ENCODE results near the gene FCHO1.

Gene FCHO1

GRCh38 chr19:17734146-17734545 is 17.1 kb upstream of the FCHO1 start:
- no peak for DNase-seq

- no peak for DNase-seq
Observed at GRCh38 chr19:17735410-17735809, 15.9 kb upstream of the FCHO1 start.

- DNase-seq: no peak
Observed at GRCh38 chr19:17737690-17738153, 13.6 kb upstream of the FCHO1 start.

GRCh38 chr19:17739121-17739875 is 12.0 kb upstream of the FCHO1 start:
- DNase-seq: no peak

GRCh38 chr19:17741456-17741855 is 9.8 kb upstream of the FCHO1 start:
- no peak for DNase-seq

GRCh38 chr19:17743874-17744580 is 7.2 kb upstream of the FCHO1 start:
- DNase-seq: peak; percentile 51

GRCh38 chr19:17747205-17748098 is 3.8 kb upstream of the FCHO1 start:
- DNase-seq: peak; percentile 97

GRCh38 chr19:17748884-17749638 is 2.2 kb upstream of the FCHO1 start:
- DNase-seq: no peak

- DNase-seq: peak; percentile 72
Observed at GRCh38 chr19:17749912-17750317, 1.4 kb upstream of the FCHO1 start.

- peak; percentile 50 for DNase-seq
Observed at GRCh38 chr19:17751912-17752273, 616 bp downstream of the FCHO1 start.

GRCh38 chr19:17752865-17753639 is 1.8 kb downstream of the FCHO1 start:
- DNase-seq: no peak

- no peak for DNase-seq
Observed at GRCh38 chr19:17753976-17754375, 2.7 kb downstream of the FCHO1 start.

GRCh38 chr19:17754634-17755442 is 3.6 kb downstream of the FCHO1 start:
- no peak for DNase-seq

GRCh38 chr19:17755443-17755890 is 4.2 kb downstream of the FCHO1 start:
- DNase-seq: no peak

- peak; percentile 47 for DNase-seq
Observed at GRCh38 chr19:17755977-17756670, 4.8 kb downstream of the FCHO1 start.

GRCh38 chr19:17757125-17757524 is 5.8 kb downstream of the FCHO1 start:
- DNase-seq: no peak

- DNase-seq: no peak
Observed at GRCh38 chr19:17758515-17758914, 7.2 kb downstream of the FCHO1 start.

GRCh38 chr19:17761148-17761547 is 9.9 kb downstream of the FCHO1 start:
- no peak for DNase-seq

- DNase-seq: no peak
Observed at GRCh38 chr19:17762505-17763229, 11.4 kb downstream of the FCHO1 start.

Measured in activated CD4-positive, alpha-beta T cell treated with anti-CD3 and anti-CD28 coated beads, Interleukin-10, Interleukin-2, amounts not matched to agents 100 ng/mL and 50 ng/mL, durations not matched to agents 16 hours and 8 hours (primary cell).